Fibroblast of peridontal ligament (primary cell): Measurements from ENCODE around the gene PRKCH.
A peak's percentile ranks its signal among the peaks of the same experiment; 100 is the strongest.

Source experiments
- DNase-seq: peaks from one replicate; pipeline ENCODE4 v3.0.0-alpha.2; 2010; ENCODE audit errors: extremely low read depth

PRKCH gene

GRCh38 chr14:61321385-61322010 lies at the start of gene PRKCH:
TSS of gene PRKCH (plus strand) at chr14:61321579. CDS start at chr14:61322102, 523 bp downstream.
- peak; percentile 12 for DNase-seq

DNA sequence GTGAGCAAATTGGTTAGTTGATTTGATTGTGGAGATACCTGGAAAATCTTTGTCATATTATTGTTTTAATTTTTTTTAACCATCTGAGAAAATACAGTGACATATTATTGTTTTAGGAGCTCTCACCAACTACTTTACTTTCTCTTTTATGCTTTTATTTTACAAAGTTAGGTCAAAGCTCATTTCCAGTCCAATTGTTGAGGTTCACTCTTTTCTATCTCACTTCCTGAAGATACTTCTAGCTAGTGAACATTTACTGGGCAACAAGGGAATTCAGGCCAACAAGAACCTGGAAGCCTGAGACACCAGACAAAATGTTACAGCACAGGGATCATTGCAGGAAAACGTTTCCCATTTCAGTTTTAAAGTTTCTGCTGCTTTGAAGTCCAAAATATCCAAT lies 44.1 kb upstream of the PRKCH start:
- DNase-seq: no peak

DNA sequence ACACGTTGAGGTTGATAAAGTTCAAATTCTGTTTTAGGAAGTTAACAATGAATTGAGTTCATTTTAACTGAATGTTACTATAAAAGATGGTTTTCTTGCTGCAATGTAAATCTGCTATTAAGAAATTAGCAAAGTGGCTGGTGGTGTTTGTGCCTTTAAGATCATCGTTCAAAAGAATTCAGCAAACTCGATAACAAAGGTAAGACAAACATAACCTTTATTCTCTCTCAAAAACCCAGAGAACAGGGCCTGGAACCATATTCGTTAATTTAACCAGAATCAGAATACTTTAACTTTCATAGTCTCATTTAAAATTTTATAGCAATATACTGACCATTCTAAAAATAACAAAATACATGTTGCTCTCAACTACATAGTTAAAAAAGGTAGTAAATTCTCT lies 43.6 kb upstream of the PRKCH start:
- no peak for DNase-seq

DNA sequence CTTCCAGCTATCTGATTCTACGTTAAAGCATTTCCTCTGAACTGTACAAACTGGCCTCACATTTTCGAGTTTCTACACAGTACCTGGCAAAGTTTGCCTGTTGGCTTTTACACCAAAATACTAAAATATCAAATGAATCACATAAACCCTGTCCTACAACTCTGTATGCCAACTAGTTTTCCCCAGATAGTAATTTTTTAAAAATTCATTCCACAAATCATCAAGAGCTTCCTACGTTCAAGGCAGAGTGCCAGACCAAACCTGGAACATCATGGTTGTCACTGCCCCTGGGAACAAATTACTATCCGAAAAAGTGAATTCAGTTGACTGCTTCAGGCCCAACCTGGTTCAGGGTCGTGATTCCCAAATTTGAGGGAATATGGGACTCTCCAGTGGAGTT lies 42.3 kb upstream of the PRKCH start:
- no peak for DNase-seq

DNA sequence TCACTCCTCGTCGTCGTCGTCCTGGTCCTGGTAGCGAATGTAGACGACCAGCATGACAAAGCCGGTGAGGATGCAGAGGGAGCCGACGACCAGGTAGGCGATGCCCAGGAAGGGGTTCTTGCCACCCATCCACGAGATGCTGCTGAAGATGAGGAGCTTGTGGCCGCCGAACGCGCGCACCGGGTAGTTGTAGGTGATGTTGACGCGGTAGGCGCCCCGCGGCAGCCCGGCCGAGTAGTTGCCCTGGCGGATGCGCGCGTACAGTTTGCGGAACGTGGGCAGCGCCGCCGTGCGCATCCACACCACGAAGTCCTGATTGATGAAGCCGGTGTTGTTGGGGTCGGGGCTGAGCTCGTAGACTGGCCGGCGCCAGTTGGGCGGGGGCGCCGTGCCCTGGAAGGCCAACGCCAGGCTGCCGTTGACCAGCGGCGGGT lies 41.3 kb upstream of the PRKCH start:
- no peak for DNase-seq

GRCh38 chr14:61280526-61281185 lies 40.7 kb upstream of the PRKCH start:
- peak; percentile 50 for DNase-seq

DNA sequence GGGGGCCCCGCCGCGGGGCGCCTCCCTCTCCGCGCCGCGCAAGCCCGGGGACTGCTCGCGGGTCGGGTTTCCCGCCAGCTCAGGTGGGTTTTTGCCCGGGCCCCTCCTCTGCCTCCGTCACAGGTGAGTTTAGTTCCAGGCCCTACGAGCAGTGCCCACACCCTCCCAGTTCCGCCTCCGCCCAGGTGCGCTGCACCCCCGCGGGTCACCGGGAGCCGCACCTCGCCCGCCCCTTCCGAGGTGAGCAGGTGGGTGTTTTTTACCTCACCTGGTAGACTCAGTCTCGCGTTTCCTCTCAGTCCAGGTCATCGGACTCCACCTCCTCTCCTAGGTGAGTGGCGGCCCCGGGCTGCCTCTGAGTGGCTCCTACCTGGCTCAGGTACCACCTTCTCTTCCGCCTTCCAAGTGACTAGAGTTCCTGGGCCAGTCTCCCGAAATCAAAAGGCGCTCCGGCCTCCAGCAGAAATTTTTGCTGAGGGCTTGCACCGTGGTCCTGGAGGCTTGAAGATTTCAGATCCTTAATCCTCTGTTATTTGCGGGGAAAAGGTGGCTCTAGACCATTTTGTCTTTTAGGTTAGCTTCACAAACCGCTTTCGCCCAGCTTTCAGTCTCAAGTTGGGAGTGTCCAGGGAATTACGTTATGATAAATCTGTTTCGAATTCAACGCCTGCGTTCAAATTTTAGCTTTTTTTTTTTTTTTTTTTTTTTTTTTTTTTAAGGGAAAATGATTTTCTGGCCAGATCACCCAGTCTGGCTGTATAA lies 40.0 kb upstream of the PRKCH start, which contains the start of gene TMEM30B:
Gene TMEM30B, minus strand, starts transcription at position 153 of the 762 bp plus-strand sequence. CDS start 191 bp downstream, outside the sequence.
- no peak for DNase-seq

GRCh38 chr14:61281948-61282275 lies 39.5 kb upstream of the PRKCH start:
- DNase-seq: peak; percentile 82

GRCh38 chr14:61282746-61283145 lies 38.6 kb upstream of the PRKCH start:
- DNase-seq: no peak

- DNase-seq: no peak
Observed at GRCh38 chr14:61284001-61284400, 37.4 kb upstream of the PRKCH start.

GRCh38 chr14:61285364-61285763 lies 36.0 kb upstream of the PRKCH start:
- DNase-seq: no peak

- no peak for DNase-seq
Observed at GRCh38 chr14:61287196-61287595, 34.2 kb upstream of the PRKCH start.

DNA sequence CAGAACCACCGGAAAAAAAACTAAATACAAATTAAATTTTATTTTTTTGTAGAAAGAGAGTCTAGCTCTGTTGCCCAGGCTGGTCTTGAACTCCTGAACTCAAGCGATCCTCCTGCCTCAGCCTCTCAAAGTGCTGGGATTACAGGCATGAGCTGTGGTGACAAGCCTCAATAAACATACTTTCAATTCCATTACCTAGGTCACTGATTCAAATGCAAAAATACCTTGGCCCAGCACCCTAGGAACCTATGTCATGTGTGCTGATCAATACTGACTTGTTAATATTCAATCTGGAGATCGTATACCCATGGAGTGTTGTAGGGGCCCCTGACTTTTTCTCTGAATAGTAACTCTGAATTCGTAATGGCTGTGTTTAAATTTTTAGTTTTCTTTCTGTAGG lies 33.2 kb upstream of the PRKCH start:
- no peak for DNase-seq

GRCh38 chr14:61288720-61289119 lies 32.7 kb upstream of the PRKCH start:
- no peak for DNase-seq

- no peak for DNase-seq
Observed at GRCh38 chr14:61290701-61291100, 30.7 kb upstream of the PRKCH start.

DNA sequence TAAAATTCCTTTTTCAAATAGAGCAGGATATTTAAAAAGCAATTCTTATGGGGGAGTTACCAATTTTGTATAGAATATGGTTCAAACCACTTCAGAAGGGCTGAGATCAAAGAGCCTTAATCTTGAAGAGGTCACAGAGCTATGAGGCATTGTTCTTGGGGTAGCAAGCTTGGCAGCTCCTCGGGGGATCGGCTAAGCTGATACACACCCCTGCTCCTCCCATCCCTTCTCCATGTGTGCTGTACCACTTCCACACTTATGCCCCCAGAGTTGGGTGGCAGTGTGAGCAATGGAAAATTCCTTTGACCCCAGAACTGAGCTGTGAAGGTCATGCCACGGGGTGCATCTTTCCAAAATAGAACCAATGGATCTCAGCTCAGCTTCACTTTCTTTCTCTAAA lies 25.2 kb upstream of the PRKCH start:
- no peak for DNase-seq

GRCh38 chr14:61296719-61297502 lies 24.5 kb upstream of the PRKCH start:
- peak; percentile 62 for DNase-seq

- DNase-seq: no peak
Observed at GRCh38 chr14:61297581-61297980, 23.8 kb upstream of the PRKCH start.

GRCh38 chr14:61298824-61299223 lies 22.6 kb upstream of the PRKCH start:
- DNase-seq: no peak

DNA sequence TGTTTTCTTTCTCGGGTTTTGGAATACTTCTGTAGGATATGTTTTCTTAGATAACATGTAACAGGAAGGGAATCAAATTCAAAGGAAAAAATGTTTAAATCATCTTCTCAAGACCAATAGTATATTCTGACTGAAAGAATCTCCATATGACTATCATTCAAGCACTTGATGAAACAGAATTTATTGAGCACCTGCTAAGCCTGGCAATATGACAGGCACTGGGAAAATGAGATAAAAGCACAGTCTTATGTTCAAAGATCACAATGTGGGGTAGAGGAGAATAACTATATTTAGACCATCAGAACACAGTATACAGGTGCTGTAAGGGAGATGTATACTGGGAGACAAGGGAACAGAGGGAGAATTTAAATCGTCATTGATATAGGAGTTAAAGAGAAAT lies 21.2 kb upstream of the PRKCH start:
- no peak for DNase-seq

GRCh38 chr14:61300754-61301153 lies 20.6 kb upstream of the PRKCH start:
- DNase-seq: no peak

DNA sequence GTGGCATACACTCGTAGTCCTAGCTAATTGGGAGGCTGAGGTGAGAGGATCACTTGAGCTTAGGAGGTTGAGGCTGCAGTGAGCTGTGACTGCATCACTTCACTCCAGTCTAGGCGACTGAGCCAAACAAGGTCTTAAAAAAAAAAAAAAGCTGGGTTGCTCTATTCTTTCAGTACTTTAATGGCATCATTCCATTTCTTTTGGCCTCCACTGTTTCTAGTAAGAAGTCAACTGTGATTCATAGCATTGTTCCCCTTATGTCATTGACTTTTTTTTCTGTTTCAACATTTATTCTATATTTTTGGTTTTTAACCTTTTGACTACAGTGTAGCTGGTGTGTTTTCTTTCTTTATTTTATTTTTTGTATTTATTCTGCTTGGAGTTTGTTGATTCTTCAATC lies 16.7 kb upstream of the PRKCH start:
- no peak for DNase-seq
